Neuronal stem cell (in vitro differentiated cells): ENCODE measurements around the gene PARP15.
"Not testable (repeated sequence)": the region's sequence is repeated elsewhere in the genome, so short reads cannot be mapped to it uniquely, and the experiment has no call there.

Experiments used
- DNase-seq: peaks from one replicate; pipeline ENCODE4 v3.0.0-alpha.2; 2013; ENCODE audit warnings: low spot score
- H2AFZ ChIP-seq: one replicate; pipeline ENCODE4 v1.6.1; 2013; ENCODE audit warnings: mild to moderate bottlenecking, low read length, inconsistent platforms
- H2AK5ac ChIP-seq: 2 replicates; pipeline ENCODE4 v1.6.1; 2013; ENCODE audit warnings: low read depth, mild to moderate bottlenecking, inconsistent platforms, low read length, moderate library complexity, mixed read lengths
- H2BK120ac ChIP-seq: 2 replicates; pipeline ENCODE4 v1.6.1; 2013; ENCODE audit warnings: low read depth, mild to moderate bottlenecking, inconsistent platforms, low read length, moderate library complexity, mixed read lengths
- H2BK12ac ChIP-seq: one replicate; pipeline ENCODE4 v1.6.1; 2013; ENCODE audit warnings: low read length, inconsistent platforms
- H2BK15ac ChIP-seq: 2 replicates; pipeline ENCODE4 v1.6.1; 2013; ENCODE audit warnings: mild to moderate bottlenecking, low read length, inconsistent platforms, mixed read lengths
- H2BK5ac ChIP-seq: one replicate; pipeline ENCODE4 v1.6.1; 2013; ENCODE audit warnings: inconsistent platforms, mild to moderate bottlenecking, low read length, moderate library complexity
- H3K14ac ChIP-seq: one replicate; pipeline ENCODE4 v1.6.1; 2013; ENCODE audit warnings: low read length, inconsistent platforms
- H3K18ac ChIP-seq: 2 replicates; pipeline ENCODE4 v1.6.1; 2013; ENCODE audit warnings: low read length, inconsistent platforms
- H3K23ac ChIP-seq: 2 replicates; pipeline ENCODE4 v1.6.1; 2013; ENCODE audit warnings: low read depth, mild to moderate bottlenecking, mixed read lengths, low read length, inconsistent platforms; ENCODE audit not compliant: poor library complexity
- H3K27ac ChIP-seq: replicated peaks from 3 replicates; pipeline ENCODE4 v1.5.1; 2013; ENCODE audit warnings: low read length, inconsistent platforms
- H3K27me3 ChIP-seq, 3 experiments: 2 replicates each; pipeline ENCODE4 v1.6.1; 2013; ENCODE audit warnings: low read length in 3 of 3, mild to moderate bottlenecking in 2 of 3, inconsistent platforms in 1 of 3, low read depth in 1 of 3, mixed read lengths in 1 of 3, moderate library complexity in 1 of 3; ENCODE audit not compliant: control insufficient read depth in 3 of 3, insufficient read depth in 3 of 3
- H3K36me3 ChIP-seq, 2 donors: replicated peaks in 1 of 2; 2 replicates each; pipeline ENCODE4 v1.6.1; 2013; ENCODE audit warnings: low read length in 2 of 2; ENCODE audit not compliant: control insufficient read depth in 2 of 2, insufficient read depth in 2 of 2
- H3K4ac ChIP-seq: 2 replicates; pipeline ENCODE4 v1.6.1; 2013; ENCODE audit warnings: inconsistent platforms, mild to moderate bottlenecking, low read length, moderate library complexity
- H3K4me1 ChIP-seq, 2 donors: 1 replicate in 1 of 2; 2 replicates in 1 of 2; pipeline ENCODE4 v1.6.1; 2013; ENCODE audit warnings: low read length in 2 of 2, low read depth in 1 of 2; ENCODE audit not compliant: control insufficient read depth in 2 of 2, insufficient read depth in 1 of 2
- H3K4me2 ChIP-seq: one replicate; pipeline ENCODE4 v1.6.1; 2013; ENCODE audit warnings: mild to moderate bottlenecking, low read length, inconsistent platforms; ENCODE audit not compliant: insufficient read depth, poor library complexity, severe bottlenecking
- H3K4me3 ChIP-seq, 2 donors: 2 replicates each; pipeline ENCODE4 v1.5.1; 2013; ENCODE audit warnings: low read length in 2 of 2, mild to moderate bottlenecking in 2 of 2, inconsistent platforms in 1 of 2, moderate library complexity in 1 of 2
- H3K79me1 ChIP-seq: one replicate; pipeline ENCODE4 v1.6.1; 2013; ENCODE audit warnings: low read depth, mild to moderate bottlenecking, inconsistent platforms, low read length, moderate library complexity
- H3K9ac ChIP-seq: one replicate; pipeline ENCODE4 v1.6.1; 2013; ENCODE audit warnings: mild to moderate bottlenecking, low read depth, low read length, inconsistent platforms; ENCODE audit not compliant: poor library complexity
- H3K9me3 ChIP-seq, 2 donors: replicated peaks in 1 of 2; 2 replicates each; pipeline versions ENCODE3 to v1.6.1; 2013; ENCODE audit warnings: low read length in 2 of 2, mild to moderate bottlenecking in 2 of 2, inconsistent platforms in 1 of 2, low read depth in 1 of 2, mixed read lengths in 1 of 2, moderate library complexity in 1 of 2; ENCODE audit not compliant: control insufficient read depth in 2 of 2, insufficient read depth in 1 of 2
- H4K8ac ChIP-seq: one replicate; pipeline ENCODE4 v1.6.1; 2013; ENCODE audit warnings: low read depth, mild to moderate bottlenecking, inconsistent platforms, low read length, moderate library complexity
- H4K91ac ChIP-seq: one replicate; pipeline ENCODE4 v1.6.1; 2013; ENCODE audit warnings: low read length, low read depth, mild to moderate bottlenecking, inconsistent platforms; ENCODE audit not compliant: poor library complexity
- WGBS, 2 donors: extraction: QIAGEN DNeasy Blood & Tissue Kit; methylation state at CpG; one replicate each; pipeline ENCODE4 v1.1.7; 2013; ENCODE audit warnings: missing lambda C conversion rate in 2 of 2, mixed read lengths in 1 of 2; ENCODE audit not compliant: insufficient read length in 2 of 2, insufficient replicate concordance in 1 of 2; ENCODE audit errors: extremely low coverage in 2 of 2; 5-methylcytosine and 5-hydroxymethylcytosine counted together

The PARP15 gene

GRCh38 chr3:122682778-122683411 lies 105.4 kb downstream of the PARP15 start:
- not testable (repeated sequence) for H3K4me1 ChIP-seq, H3K36me3 ChIP-seq, H3K79me1 ChIP-seq, H2AK5ac ChIP-seq, H2BK5ac ChIP-seq, H2BK120ac ChIP-seq, H4K91ac ChIP-seq, DNase-seq, H3K14ac ChIP-seq, H2BK15ac ChIP-seq, H4K8ac ChIP-seq, H2BK12ac ChIP-seq, H3K4ac ChIP-seq, H3K23ac ChIP-seq, H2AFZ ChIP-seq, H3K18ac ChIP-seq, H3K27ac ChIP-seq, H3K9ac ChIP-seq, H3K9me3 ChIP-seq, H3K4me2 ChIP-seq, H3K4me3 ChIP-seq
- WGBS, 2 donors, result no CpG with 5 or more reads among the region's 11 CpGs
- peaks cover 2 to 27% (median 7%) of the 10 kb centered on the region in 3 experiments for H3K27me3 ChIP-seq

- H3K27me3 ChIP-seq, result no peaks in the 10 kb centered on the region
- H2AFZ ChIP-seq, result no peak overlapping the region
- H3K27ac ChIP-seq, result no peak overlapping the region
- H3K4me2 ChIP-seq, result no peak overlapping the region
- H3K79me1 ChIP-seq, result no peaks in the 10 kb centered on the region
- no peak for DNase-seq
- no peak overlapping the region for H2AK5ac ChIP-seq
- H3K36me3 ChIP-seq, result peaks cover 0 to 6% of the 10 kb centered on the region in 2 donors
- no peak overlapping the region for H4K91ac ChIP-seq
- no peak overlapping the region for H2BK12ac ChIP-seq
- H3K9ac ChIP-seq, result no peak overlapping the region
- no peak overlapping the region for H3K4ac ChIP-seq
- no peak overlapping the region for H2BK5ac ChIP-seq
- H3K4me3 ChIP-seq, result no peak overlapping the region
- no peak overlapping the region for H3K23ac ChIP-seq
- H2BK15ac ChIP-seq, result no peak overlapping the region
- H3K18ac ChIP-seq, result no peak overlapping the region
- H2BK120ac ChIP-seq, result no peak overlapping the region
- no peak overlapping the region for H4K8ac ChIP-seq
- no peak overlapping the region for H3K14ac ChIP-seq
- no peaks in the 10 kb centered on the region for H3K9me3 ChIP-seq
- no CpG with 5 or more reads among the region's 2 CpGs for WGBS, 2 donors
- H3K4me1 ChIP-seq, result no peaks in the 10 kb centered on the region
Measured at GRCh38 chr3:122687298-122687697, 109.8 kb downstream of the PARP15 start.
